ENCODE results near the gene TEX261.
"Not testable (repeated sequence)": the region's sequence is repeated elsewhere in the genome, so short reads cannot be mapped to it uniquely, and the experiment has no call there.

TEX261 gene

DNA sequence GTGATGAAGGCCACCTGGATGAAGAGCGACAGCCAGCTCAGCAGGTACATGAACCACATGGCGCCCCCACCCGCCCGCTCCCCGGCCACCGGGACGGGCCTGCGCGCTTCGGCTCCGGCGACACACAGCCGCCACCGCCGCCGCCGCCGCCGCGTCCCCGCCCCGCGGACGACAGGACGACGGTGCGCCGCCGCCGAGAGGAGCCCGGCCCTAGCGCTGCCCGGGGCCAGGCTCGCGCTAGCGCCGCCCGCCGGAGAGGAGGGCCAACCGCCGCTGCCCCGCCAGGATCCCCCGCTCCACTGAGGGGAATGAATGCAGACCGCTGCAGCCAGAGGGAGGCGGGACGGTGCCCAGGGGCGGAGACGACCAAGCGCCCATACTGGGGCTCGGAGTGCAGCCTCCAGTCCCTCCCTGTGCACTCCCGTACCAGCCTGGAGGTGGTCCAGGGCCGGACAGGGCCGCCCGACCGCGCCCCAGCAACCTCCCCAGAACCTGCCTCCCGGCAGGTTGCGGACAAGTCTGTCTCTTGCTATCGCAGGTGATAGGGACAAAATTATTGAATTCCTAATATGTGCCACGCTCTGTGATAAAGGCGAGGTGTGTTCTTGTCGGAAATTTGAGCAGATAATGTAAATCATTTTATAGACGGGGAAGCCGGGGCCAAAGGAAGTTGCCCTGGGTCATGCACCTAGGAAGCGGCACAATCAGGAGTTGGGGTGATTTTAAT lies at the start of gene TEX261:
Gene TEX261 (minus strand): TSS at position 175 of the 727 bp plus-strand sequence. CDS start 116 bp downstream, at position 59.
- DNase-seq: peak; percentile 94

DNA sequence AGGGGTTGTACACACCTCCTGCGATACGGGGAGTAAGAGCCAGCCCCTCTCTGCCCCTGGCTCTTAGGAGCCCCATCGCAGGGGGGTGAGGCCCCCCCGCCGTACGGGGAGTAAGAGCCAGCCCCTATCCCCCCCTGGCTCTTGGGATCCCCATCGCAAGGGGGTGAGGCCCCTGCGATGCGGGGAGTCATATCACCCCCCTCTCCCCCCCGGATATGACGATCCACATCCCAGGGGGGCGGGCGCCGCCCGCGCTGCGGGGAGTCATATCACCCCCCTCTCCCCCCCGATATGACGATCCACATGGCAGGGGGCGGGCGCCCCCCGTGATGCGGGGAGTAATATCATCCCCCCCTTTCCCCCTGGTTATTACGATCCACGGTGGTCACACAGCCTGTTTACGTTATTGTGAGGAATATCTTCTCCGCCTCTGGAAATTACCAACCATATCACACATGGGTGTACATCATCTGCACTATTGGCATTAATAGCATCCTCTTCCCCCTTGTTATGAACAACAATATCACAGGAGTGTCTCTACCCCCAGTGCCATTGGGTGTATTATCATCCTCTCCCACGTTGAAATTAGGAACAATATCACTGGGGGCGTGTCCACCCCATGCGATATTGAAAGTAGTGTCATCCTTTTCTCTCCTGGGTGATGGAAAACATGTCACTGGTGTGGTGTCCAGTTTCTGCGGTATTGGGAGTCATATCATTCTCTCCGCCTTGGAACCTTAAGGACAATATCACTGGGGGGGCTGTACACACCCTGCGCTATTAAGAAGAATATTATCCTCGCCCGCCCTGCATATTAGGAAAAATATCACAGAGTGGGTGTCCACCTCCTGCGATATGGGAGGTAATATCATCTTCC lies 49.1 kb upstream of the TEX261 start:
- no peak for DNase-seq

DNA sequence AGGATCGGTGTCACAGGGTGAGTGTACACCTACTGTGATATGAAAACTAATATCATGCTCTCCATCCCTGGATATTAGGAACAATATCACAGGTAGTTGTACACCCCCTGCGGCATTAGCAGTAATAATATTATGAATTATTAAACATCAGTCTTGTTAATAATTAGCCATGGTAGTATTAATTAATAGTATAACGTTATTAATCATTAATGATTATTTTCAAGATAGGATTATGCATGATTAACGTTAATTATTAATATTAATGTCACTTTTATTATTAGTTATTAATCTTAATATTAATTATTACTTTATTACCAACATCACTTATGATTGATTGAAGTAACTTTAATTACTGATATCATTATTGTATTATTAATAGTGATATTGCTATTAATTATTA lies 47.6 kb upstream of the TEX261 start:
- DNase-seq: no peak

DNA sequence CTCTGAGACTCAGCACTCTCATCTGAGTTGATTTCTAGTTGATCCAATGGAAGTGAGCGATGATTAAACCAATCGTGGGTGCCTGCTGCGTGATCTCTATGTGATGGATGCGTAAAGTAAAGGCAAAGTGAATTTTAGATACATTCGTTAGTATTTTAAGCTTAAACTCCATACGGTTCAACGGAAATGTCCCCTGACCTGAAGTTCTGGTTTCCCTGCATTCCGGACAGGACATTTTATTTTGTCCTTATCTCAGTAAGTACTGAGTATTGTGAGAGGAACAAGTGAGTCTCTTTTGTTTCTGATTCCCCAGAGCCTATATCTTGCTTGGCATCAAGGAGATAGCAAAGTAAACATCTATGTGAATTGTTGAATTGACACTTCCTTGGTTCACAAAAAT lies 41.6 kb upstream of the TEX261 start:
- not testable (repeated sequence) for DNase-seq

GRCh38 chr2:71023553-71024243 lies 29.0 kb upstream of the TEX261 start:
- peak; percentile 77 for DNase-seq

DNA sequence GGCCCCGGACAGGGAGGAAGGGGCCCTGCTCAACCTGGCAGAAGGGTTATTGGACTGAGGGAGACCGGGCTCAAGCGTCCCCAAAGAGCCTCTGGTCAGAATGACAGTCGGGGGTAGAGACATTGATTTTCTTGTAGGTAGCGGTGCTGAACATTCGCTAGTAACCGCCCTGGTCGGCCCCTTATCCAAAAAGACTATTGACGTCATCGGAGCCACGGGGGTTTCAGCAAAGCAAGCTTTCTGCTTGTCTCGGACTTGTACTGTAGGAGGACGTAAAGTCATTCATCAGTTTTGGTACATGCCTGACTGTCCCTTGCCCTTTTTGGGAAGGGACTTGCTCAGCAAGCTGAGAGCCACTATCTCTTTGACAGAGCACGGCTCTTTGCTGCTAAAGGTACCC lies 26.7 kb upstream of the TEX261 start:
- DNase-seq: not testable (repeated sequence)

- DNase-seq: not testable (repeated sequence)
Measured at GRCh38 chr2:71019989-71020388, 25.3 kb upstream of the TEX261 start.

DNA sequence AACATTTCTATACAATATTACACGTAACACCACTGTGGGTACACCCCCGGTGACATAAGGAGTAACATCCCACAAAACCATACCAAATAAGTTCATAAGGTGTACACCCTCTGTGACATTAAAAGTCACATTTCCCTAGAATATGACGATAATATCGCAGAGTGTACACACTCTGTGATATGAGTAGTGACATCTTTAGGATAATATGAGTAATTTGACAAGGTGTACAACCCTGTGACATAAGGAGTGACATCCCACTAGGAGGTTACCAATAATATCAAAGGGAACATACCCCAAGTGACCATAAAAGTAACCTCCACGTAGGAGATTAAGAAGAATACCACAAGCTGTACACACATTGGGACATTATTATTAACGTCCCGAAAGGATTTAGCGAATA lies 24.0 kb upstream of the TEX261 start:
- DNase-seq: no peak

DNA sequence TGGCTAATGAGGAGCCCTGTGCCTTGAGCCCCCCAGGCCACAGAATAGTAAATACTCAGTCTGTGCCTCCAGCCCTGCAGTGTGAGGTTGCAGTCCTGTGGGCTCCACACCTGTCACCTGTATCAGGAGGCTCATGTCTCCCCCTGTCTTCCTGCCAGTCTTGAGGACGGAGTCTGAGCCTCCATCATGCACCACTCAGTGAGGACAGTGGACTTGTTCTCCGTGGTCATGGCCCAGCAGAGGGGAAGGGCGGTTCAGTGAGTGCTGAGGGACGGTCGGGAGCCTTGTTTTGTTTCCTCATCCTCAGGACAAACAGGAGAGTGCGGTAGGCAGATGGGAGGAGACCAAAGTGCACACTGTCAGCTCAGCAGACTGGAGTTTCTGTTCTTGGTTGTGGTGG lies 17.1 kb upstream of the TEX261 start:
- not testable (repeated sequence) for DNase-seq

DNA sequence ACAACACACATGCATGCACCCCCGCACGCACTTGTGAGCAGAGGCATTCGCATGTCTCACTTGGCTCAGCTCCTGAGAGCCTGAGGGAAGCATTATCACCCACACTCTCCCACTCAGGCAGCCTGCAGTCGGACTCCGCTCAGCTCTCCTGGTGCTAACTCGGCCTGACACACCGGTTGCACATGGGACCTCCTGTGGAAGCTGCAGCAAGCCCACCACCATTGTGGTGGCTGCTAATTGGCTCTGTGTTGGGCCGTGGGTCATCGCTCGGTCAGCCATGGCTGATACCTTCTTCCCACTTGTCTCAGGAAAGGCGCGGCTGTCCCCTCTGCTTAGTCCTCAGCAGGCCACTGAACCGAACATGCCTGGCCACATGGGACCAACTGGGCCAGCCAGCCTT lies 13.7 kb upstream of the TEX261 start:
- no peak for DNase-seq

- DNase-seq: no peak
Measured at GRCh38 chr2:71006955-71007799, 12.5 kb upstream of the TEX261 start.

DNA sequence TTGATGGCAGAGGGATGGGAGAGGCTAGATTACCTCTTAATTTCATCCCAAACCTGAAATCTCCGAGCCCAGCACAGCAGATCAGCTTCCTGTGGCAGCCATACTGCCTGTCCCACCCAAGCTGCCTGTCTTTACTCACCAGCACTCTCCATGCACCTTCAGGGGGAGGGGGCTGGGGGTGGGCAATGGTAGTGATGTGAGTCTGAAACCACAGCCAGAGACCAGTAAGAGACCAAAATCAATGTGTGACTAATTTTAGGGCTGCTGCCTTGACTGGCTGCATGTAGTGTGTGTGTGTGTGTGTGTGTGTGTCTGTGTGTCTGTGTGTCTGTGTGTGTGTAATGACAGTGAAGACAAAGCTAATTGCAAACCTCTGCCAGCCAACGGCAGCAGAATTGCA lies 11.7 kb upstream of the TEX261 start:
- no peak for DNase-seq

GRCh38 chr2:71005271-71006202 lies 10.9 kb upstream of the TEX261 start:
- DNase-seq: no peak

DNA sequence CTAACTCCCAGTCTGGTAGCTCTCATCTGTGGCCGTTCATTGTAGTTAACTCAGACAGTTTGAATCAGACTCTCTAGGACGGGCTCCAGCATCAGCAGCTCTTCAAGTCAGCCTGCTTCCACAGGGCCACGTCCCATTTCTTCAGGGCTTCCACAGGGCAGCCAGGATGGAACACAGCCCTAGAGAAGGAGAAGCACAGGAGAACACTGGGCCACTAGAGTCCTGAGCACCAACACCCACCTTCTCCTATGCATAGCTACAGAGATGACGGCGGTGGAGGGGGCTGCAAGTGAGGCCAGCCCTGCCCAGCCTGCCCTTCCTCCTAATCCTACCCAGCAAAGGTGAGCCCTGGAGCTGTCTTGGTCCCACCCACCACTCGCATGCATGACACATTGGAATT lies 10.2 kb upstream of the TEX261 start:
- no peak for DNase-seq

GRCh38 chr2:71003966-71004755 lies 9.5 kb upstream of the TEX261 start:
- no peak for DNase-seq

GRCh38 chr2:71003396-71003795 lies 8.7 kb upstream of the TEX261 start:
- no peak for DNase-seq

DNA sequence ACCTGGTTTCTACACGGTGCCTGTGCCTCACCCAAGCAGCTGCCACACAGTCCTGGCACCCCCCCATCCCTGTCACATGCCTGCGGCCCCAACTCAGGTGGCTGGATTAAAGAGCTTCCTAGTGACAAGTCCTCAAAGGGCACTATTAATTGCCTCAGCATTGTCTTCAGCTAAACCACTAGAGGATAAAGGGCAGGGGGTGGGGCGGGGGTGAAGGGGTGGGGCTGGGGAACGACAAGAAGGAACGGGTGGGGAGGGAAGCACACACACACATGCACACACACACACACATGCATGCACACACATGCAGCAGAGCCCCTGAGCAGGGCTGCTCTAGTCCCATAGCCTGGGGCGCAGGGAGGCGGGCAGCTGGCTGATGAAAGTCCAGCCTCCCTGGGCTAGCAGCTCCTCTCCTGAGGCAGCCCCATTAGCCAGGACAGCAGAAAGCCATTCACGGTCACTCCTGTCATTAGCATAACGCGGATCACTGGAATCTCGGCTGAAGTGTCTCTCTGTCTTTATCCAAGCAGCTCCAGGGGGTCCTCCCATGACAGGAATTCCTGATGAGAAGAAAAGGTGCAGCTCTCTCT lies 7.4 kb upstream of the TEX261 start:
- no peak for DNase-seq

DNA sequence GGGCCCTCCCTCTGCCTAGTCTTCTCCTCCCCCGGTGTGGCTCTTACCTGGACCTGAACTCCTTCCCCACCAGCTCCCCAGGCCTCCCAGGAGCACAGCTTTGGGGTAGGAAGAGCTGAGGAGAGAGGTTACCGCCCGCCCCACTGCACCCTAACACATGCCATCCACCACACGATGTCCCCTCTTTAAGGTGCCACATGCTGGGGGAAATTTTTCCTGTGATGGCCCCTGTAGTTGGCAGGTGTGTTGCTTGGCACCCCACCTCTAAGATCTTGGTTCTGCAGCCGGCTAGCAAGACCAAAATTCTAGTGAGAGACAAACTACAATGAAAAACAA lies 6.9 kb upstream of the TEX261 start:
- no peak for DNase-seq

DNA sequence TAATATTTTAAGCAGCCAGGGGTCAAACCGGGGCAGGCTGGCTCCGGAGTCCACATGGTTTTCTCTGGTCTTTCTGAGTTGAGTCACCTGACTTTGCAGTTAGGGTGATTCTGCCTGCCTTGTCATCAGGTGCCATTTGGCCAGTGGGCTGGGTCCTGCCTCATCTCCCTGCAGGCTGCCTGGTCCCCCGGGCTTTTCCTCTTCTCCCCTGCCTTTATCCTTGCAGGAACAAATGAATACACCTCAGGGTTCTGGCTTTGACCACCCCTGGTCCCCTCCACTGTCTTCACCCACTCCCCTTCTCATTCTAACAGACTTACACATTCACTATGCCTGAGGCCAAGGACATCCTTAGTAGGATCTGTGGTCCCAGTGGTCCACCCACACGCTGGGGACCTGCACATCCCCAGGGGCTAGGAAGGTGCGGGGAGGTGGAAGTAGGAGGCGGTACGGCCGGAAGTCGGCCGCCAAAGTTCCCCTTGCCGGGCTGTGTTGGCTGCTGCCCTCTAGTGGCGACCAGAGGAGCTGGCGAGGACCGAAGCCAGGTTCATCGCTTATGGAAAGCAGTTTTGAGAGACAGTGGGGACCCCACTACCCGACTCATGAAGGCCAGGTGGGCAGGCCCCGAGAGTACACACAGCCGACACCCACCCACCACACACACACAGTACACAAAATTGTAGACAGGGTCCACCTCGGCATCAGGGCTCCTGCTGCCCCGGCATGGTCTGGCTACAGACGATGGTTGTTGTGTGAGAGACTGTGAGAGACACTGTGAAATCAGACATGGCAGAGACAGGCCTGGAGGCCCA lies 6.3 kb upstream of the TEX261 start:
- peak; percentile 82 for DNase-seq
